PC-9 (cell line): ENCODE data around the gene NME9. TPM values are rescaled to one million over a fixed set of nuclear protein-coding genes. Genes with fewer than 3 reads are reported as not detected.
A peak's percentile ranks its signal among the peaks of the same experiment; 100 is the strongest.

Source experiments
- BruUV-seq: library from RNA; stranded (reverse); fragments of 400-500 nt; replicated peaks from 2 replicates; lab custom pipeline; 2021; lab: Mats Ljungman, UMichigan
- CTCF ChIA-PET: fragments of 300-600 bp; sonication (Branson Sonifier 250); formaldehyde crosslinking; loops from one replicate; lab custom pipeline; 2022; ENCODE audit warnings: antibody characterized with exemption; lab: Charles Lee
- POLR2A ChIA-PET: fragments of 300-600 bp; sonication (Branson Sonifier 250); formaldehyde crosslinking; loops from one replicate; lab custom pipeline; 2022; ENCODE audit warnings: antibody characterized with exemption; ENCODE audit not compliant: unreplicated experiment; lab: Charles Lee
- DNase-seq, 2 experiments: peaks; one replicate each; pipeline versions ENCODE4 v3.0.0 to v3.0.0-alpha.2; 2015 to 2022; ENCODE audit warnings: mixed read lengths in 1 of 2
- H2AFZ ChIP-seq: fragments of 200-600 bp; sonication (generic); 2 replicates; pipeline ENCODE4 v1.8.1; 2017; ENCODE audit warnings: antibody characterized with exemption
- H3F3A ChIP-seq: fragments of 200-600 bp; sonication (generic); 2 replicates; pipeline ENCODE4 v1.8.1; 2017; ENCODE audit warnings: antibody characterized with exemption, mild to moderate bottlenecking, low read depth; ENCODE audit not compliant: insufficient read depth
- H3K27ac ChIP-seq: fragments of 200-600 bp; sonication (generic); 2 replicates; pipeline ENCODE4 v1.6.1; 2016; ENCODE audit warnings: mixed run types
- H3K27me3 ChIP-seq: fragments of 200-600 bp; sonication (generic); 2 replicates; pipeline ENCODE4 v1.6.1; 2016; ENCODE audit warnings: low read depth, mixed run types; ENCODE audit not compliant: insufficient read depth
- H3K36me3 ChIP-seq: fragments of 200-600 bp; sonication (generic); 2 replicates; pipeline ENCODE4 v1.6.1; 2016; ENCODE audit warnings: low read depth, mixed run types
- H3K4me1 ChIP-seq: fragments of 200-600 bp; sonication (generic); replicated peaks from 2 replicates; pipeline ENCODE4 v1.6.1; 2016; ENCODE audit warnings: mixed run types; ENCODE audit not compliant: insufficient read depth
- H3K4me2 ChIP-seq: fragments of 200-600 bp; sonication (generic); 2 replicates; pipeline ENCODE4 v1.6.1; 2017; ENCODE audit warnings: mixed run types
- H3K4me3 ChIP-seq: fragments of 200-600 bp; sonication (generic); 2 replicates; pipeline ENCODE4 v1.6.1; 2016; ENCODE audit warnings: mixed run types
- H3K79me2 ChIP-seq: fragments of 200-600 bp; sonication (generic); 2 replicates; pipeline ENCODE4 v1.6.1; 2017; ENCODE audit warnings: low read depth, mixed run types
- H3K9me2 ChIP-seq: fragments of 200-600 bp; sonication (generic); 2 replicates; pipeline ENCODE4 v1.8.1; 2017; ENCODE audit warnings: mild to moderate bottlenecking; ENCODE audit not compliant: insufficient read depth
- H3K9me3 ChIP-seq: fragments of 200-600 bp; sonication (generic); 2 replicates; pipeline ENCODE4 v1.8.1; 2016; ENCODE audit warnings: low read depth; ENCODE audit not compliant: insufficient read depth
- H4K20me1 ChIP-seq: fragments of 200-600 bp; sonication (generic); 2 replicates; pipeline ENCODE4 v1.8.1; 2017; ENCODE audit not compliant: insufficient read depth
- CTCF ChIP-seq: fragments of 200-600 bp; sonication (generic); conservative IDR thresholded peaks from 2 replicates; pipeline ENCODE4 v1.6.1; 2017; ENCODE audit warnings: mixed run types, antibody characterized with exemption, mild to moderate bottlenecking, moderate library complexity
- EZH2 ChIP-seq: fragments of 200-600 bp; sonication (generic); IDR thresholded peaks from 2 replicates; pipeline ENCODE4 v1.8.0; 2017; ENCODE audit warnings: antibody characterized with exemption, low read depth
- intact Hi-C: fragments of 100-400 bp; cut with micrococcal nuclease; formaldehyde crosslinking; loops from one replicate; pipeline ENCODE4 v1.10.0; 2022; ENCODE audit not compliant: unreplicated experiment
- total RNA-seq: library from RNA; stranded (reverse); gene quantifications from 2 replicates; pipeline ENCODE4 v1.2.3, GENCODE V29; 2021

The NME9 gene
- total RNA-seq, 1 experiment from 2014 or later: not detected

DNA sequence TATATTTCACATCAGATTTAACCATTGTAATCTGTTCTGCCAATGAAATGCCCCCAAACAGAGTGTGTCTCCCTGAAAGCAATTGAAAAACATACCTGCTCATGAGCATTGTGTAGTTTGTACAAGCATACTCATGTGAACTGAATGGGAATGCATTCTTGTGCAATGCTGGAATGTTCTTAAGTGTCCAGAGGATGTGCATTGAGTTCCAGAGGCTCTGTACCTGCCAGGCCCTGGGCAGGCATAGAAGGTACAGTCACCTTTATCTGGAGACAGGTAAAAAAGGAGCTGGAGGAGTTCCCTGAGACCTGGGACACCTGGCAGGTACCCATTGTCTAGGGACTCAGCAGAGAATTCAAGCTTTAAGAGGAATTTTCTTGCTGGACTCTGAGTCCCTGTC lies 21.5 kb upstream of the NME9 start:
- intact Hi-C loops: no loop called here
- no TSS peak for BruUV-seq
- POLR2A ChIA-PET: no interaction called here

DNA sequence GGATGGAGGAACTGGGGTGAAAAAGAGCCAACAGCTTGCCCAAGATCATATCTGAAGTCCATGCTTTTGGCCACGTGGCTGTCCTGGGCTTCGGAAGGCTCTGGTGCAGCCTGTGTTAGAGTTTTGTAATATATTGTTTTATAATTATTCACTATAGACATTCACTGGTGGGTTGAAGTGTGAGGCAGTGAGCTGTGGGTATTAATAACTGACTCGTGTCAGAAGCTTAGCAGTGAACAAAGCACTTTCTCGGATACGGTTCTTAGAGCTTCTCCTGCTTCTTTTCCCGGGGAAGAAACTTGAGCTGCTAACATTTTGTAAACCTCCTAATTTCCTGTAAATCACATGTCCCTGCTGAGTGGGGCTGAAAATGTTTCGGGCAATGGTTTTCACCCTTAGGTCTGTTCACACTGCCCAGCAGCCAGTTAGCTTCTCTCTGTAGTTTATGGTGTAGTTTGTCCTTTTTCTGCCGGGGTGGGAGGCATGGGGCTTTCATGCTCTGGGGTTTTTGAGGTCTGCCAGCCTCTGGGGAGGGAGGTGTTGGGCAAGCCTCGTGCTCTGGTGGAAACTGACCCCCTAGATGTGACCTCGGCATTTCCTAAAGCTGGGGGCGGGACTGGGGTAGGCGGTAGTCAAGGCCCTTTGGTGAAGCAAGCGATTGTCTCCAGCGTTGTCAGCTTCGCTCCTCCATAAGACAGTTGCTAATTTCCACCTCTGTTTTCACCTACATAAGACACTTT lies 20.4 kb upstream of the NME9 start:
- Histone ChIP-seq H3K79me2 (no peaks in the 10 kb centered on the region), H3K4me1 (no peaks in the 10 kb centered on the region), H2AFZ (no peak overlapping the region), H4K20me1 (no peaks in the 10 kb centered on the region), H3K36me3 (no peaks in the 10 kb centered on the region), H3K4me2 (no peak overlapping the region), H3K27ac (no peak overlapping the region), H3K9me2 (no peaks in the 10 kb centered on the region), H3K4me3 (no peak overlapping the region), H3K27me3 (peaks cover 3% of the 10 kb centered on the region; the same call in 1 of the 2 replicates), H3K9me3 (no peaks in the 10 kb centered on the region), H3F3A (peaks cover 6% of the 10 kb centered on the region; the same call in 1 of the 2 replicates)
- TF ChIP-seq CTCF: no peak
- TF ChIP-seq EZH2: no peak
- ChIA-PET POLR2A (interaction anchor here (0.6 to 0.7 kb wide), 2 partner anchors 175 to 345 kb away, joined by 4 to 19 read pairs; partner anchors contain the start of gene DBR1), CTCF (interaction anchor here (0.6 kb wide), 2 partner anchors 41 to 44 kb away, joined by 5 to 10 read pairs; no protein-coding TSS in a partner anchor)
- intact Hi-C loops: no loop called here
- DNase-seq: no peak
- no TSS peak for BruUV-seq

More for the DNA sequence above, 21.5 kb upstream of the NME9 start:
- H2AFZ ChIP-seq: no peak overlapping the region
- peaks cover 6% of the 10 kb centered on the region; the same call in 1 of the 2 replicates for H3F3A ChIP-seq
- TF ChIP-seq CTCF: no peak
- no peak for TF ChIP-seq EZH2
- H3K36me3 ChIP-seq: no peaks in the 10 kb centered on the region
- CTCF ChIA-PET: interaction anchor here (0.6 kb wide), 1 partner anchor 25 kb away, joined by 3 read pairs; no protein-coding TSS in a partner anchor
- no peaks in the 10 kb centered on the region for H3K9me3 ChIP-seq
- no peak overlapping the region for H3K4me3 ChIP-seq
- no peaks in the 10 kb centered on the region for H3K4me1 ChIP-seq
- no peaks in the 10 kb centered on the region for H3K79me2 ChIP-seq
- DNase-seq: no peak
- H3K4me2 ChIP-seq: no peak overlapping the region
- peaks cover 3% of the 10 kb centered on the region; the same call in 1 of the 2 replicates for H3K27me3 ChIP-seq
- no peaks in the 10 kb centered on the region for H4K20me1 ChIP-seq
- no peak overlapping the region for H3K27ac ChIP-seq
- H3K9me2 ChIP-seq: no peaks in the 10 kb centered on the region

- no peaks in the 10 kb centered on the region for H3K36me3 ChIP-seq
- intact Hi-C loops: no loop called here
- H3K27me3 ChIP-seq: peaks cover 3% of the 10 kb centered on the region; the same call in 1 of the 2 replicates
- H3K4me1 ChIP-seq: no peaks in the 10 kb centered on the region
- no peaks in the 10 kb centered on the region for H3K9me3 ChIP-seq
- ChIA-PET CTCF (interaction anchor here (0.6 kb wide), 1 partner anchor 42 kb away, joined by 10 read pairs; no protein-coding TSS in a partner anchor), POLR2A (interaction anchor here (0.6 kb wide), 1 partner anchor 174 kb away, joined by 19 read pairs; the partner anchor contains the start of gene DBR1)
- peak overlapping the region; percentile 65; the same call in 1 of the 2 replicates for H3K4me3 ChIP-seq
- H4K20me1 ChIP-seq: no peaks in the 10 kb centered on the region
- peaks cover 6% of the 10 kb centered on the region; the same call in 1 of the 2 replicates for H3F3A ChIP-seq
- no TSS peak for BruUV-seq
- H3K27ac ChIP-seq: no peak overlapping the region
- H3K4me2 ChIP-seq: peak overlapping the region; percentile 93
- TF ChIP-seq CTCF: no peak
- TF ChIP-seq EZH2: no peak
- DNase-seq: no peak
- no peaks in the 10 kb centered on the region for H3K9me2 ChIP-seq
- peak overlapping the region; percentile 87; the same call in 1 of the 2 replicates for H2AFZ ChIP-seq
- H3K79me2 ChIP-seq: no peaks in the 10 kb centered on the region
These were observed 19.4 kb upstream of the NME9 start for GRCh38 chr3:138348754-138349739.
